GM21447 (cell line): Measurements from ENCODE around the gene CHD5.

Experiments used
- ATAC-seq: cut with Tn5 transposase; IDR thresholded peaks from one replicate; pipeline ENCODE4 v1.9.1; 2021; ENCODE audit not compliant: unreplicated experiment

The CHD5 gene

DNA sequence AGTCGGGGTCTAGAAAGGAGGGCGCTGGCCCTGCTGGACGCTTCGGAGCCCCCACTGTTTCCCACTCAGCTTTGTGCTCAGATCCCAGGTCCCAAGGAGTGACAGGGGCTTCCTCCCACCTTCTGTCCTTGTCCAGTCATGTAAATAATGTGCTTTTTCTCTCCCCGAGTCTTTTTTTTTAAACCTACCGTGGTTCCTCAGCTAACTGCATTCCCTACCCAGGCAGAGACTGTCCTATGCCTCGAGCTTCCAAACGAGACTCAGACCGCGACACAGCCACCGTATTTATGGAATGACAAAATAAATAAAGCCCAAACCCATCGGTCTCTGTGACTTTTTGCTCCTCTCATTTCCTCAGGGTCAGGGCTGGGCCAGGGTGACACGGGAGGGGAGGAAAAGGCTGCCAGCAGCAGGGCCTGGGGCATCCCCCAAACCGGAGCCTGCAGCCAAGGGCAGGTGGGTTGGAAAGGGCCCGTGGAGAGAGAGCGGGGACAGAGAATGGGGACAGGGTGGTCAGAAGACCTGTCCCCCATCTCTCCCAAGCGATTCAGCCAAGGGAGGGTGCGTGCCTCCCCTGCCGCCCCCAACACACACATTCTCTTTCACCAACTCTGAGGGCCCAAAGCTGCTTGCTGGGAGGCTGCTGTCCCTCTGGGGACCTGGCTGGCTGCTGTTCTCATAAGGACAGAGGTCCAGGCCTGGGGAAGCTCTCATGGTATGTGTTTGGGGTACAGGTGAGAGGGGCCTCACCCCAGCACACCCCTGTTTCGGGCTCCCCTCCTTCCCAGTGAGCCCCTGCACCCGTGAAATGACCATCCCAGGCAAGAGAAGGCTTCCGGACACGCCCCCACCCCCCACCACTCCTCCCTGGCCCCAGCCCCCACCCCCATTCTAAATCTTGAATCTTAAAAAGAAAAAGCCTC lies 79.0 kb downstream of the CHD5 start:
- no peak for ATAC-seq

DNA sequence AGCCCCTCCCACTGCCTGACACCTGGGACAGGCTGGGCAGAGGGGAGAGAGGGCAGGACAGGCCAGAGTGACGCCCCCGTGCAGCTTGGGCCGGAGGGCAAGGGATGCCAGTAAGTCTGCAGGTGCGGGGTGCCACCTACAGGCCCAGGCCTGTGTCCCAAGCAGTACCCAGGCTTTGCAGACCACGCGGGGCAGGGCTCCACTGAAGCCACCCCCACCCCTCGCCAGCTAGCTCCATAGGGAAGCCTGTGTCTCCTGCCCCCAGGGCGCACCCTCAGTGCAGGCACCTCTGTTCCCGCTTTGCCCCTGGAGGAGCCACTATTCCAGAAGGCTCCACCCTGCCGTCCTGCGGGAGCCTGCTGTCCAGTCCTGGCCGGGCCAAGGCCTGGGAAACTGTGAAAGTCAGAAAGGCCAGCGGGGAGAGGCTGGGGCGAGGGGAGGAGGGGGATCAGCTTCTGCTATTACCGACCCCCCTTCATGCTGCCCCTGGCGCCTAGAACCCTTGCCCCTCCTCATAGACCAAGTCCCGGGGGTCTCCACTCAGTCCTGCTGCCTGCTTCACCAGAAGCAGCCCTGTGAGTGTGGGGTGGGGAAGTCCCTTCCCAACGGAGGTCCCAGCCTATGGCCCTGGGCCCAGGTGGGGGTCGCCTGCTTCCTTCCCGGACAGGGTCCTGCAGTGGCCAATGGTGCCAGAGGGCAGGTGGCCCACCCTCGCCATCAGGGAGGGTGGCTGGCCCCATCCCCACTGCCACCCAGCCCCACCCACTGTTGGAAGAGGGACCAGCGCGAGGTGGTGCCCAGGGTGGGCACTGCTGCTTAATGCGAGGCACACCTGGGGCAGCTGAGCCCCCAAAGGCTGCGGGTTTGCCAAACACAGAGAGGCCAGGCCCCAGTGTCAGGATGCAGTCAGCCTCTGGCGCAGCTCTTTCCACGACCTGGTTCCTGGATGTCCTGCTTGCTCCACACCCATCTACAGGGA lies 80.0 kb downstream of the CHD5 start:
- ATAC-seq: no peak

DNA sequence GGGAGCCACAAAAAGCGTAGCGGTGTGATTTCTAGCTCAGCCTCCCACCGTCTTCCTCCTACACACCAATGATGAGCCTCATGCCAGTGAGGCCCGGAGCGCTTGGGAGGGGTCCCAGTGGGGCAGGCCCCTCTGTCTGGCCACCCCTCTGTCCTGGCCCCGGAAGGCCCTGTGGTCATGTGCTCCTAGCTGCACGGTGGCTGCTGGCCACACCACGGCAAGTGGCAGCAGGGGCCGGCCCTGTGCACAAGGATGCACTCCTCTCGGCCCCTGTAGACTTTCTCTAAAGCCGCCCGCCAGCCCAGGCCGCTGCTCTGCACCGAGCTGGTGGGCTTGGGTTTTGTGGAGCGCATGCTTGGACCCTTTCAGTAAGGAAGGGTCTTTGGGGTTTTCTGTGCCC lies 80.8 kb downstream of the CHD5 start:
- no peak for ATAC-seq

DNA sequence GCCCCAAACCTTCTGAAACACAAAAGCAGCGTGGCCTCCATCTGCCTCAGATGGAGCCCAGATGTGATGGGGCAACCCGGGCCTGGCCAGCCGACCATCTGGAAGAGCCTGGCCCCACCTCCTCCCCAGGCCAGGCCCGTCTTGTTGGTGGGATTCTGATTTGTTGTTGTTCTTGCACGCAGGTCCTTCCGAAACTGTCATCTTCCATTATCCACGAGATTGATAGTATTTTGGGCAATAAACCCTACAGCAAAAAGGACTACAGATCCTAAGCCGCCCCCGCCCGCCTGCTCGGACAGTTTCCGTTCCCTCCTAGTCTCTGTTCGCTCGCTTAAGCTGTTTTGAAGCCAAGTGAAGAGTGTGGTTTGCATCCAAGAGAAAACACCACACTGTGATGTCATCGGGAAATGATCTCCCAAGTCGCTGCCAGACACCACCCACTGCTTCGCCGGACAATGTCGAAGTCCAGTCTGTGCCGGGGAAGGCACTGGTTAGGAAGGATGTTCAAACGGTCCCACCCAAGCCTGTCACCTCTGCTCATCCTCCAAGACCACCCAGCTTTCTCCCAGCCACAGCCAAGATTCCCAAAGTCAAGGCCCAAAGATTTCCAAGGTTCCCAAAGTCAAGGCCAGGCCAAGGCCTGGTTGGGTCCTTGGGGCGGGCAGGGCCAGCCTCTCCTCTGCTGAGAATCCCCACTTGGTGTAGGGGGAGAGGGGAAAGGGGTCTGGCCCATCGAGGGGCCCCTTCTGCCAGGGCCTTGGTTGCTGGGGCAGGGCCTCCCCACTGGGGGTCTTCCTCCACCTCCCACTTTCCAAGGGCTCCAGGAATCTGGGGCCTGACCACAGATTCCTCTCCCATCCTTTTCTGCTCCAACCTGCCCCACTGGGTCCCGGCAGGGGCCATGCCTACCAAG lies 81.6 kb downstream of the CHD5 start:
- ATAC-seq: no peak

DNA sequence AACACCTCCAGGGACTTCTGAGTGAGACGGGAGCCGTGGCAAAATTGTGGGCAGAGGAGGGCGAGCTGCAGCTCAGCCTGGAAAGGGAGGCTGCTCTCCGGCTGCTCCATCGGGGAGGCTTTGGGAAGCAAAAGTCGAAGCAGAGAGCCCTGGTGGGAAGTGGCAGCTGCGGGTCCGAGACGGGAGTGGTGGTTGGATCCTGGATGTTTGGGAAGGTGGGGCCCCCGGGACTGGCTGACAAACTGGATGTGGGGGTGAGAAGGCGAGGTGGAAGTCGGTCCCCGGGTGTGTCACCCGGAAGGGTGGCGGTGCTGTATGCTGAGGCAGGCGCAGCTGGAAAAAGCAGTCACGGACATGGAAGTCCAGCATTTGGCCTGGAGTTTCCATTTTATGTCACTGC lies 82.3 kb downstream of the CHD5 start:
- ATAC-seq: no peak

DNA sequence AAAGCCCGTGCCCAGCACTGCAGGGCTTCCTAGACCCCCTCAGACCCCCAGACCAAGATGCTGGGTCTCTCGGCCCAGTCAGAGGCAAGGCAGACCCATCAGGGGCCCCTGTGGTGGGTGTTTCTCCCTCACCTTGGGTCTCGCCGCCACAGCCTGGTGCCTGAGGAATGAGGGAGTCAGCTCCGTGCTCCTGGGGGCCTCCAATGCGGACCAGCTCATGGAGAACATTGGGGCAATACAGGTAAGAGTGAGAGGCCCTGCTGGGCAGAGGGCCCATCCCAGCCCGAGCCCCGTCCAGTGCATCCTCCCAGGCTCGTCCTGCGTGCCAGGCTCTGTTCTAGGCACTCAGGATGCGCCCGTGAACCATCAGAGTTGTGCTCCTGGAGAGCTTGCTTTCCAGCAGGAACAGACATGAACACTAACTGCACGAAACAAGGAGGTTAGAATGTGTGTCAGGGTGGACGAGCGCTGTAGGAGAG lies 83.0 kb downstream of the CHD5 start:
- no peak for ATAC-seq

DNA sequence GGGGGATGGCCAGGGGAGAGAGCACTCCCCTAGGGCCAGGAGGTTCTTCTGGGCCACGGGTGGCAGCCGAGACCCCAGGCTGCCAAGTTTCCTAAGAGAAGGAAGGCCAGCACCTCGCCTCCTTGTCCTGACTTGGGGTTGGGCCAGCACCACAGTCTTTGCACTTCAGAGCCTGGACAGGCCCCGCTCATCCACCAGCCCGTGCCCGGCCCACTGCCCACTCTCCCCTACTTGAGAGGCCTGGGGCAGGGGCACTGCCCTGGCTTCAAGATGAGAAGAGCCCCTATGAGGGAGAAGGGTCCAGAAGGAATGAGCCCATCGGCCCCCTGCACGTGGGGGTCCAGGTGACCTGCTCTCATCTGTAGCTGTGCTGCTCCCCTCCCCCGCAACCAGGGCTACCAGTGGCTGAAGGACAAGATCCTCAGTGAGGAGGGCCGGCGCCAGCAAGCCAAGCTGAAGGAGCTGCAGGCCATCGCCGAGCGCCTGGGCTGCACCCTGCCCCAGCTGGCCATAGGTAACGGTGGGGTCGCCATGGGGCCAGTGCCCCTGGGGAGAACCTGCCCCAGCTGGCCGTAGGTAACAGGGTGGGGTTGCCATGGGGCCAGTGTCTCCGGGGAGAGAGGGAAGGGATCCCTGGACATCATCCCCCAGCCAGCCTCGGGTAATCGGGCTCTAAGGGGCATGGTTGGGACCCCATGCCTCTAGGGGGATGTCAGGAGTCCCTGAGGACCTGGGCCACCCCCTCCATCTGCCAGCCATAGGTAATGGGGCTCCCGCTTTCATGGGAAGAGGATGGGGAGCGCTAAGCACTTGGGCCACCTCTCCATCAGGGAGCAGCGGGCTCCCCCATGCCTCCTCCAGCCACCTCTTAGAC lies 83.6 kb downstream of the CHD5 start:
- no peak for ATAC-seq

DNA sequence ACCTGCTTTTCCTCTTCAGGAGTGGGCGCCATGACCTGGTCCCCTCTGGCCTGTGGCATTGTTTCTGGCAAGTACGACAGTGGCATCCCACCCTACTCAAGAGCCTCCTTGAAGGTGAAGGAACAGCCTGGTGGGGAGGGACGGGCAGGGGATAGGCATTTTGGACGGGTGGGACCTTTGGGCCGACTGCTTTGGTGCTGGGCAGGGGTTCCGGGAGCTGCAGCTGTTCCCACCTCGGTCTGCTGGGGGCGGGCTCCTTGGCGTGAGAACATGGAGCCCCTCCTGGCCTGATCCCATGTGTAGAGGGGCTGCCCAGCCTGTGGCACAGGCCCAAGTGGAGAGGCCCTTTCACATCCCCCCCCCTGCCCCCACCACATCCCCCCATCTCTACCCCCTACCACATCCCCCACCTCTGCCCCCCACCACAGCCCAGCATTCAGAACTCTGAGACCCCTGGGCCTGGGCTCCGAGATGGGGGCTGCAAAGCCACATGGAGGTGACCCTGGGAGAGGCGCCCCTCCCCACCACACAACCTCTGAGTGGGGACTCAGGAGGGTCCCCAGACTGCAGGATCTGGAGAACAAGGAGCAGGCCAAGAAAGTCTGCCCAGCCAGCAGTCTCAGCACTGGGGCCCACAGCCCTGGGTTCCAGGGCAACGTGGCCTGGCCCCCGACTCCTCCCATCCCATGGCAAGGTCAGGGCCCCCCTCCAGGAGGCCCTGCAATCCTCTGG lies 84.4 kb downstream of the CHD5 start:
- no peak for ATAC-seq

DNA sequence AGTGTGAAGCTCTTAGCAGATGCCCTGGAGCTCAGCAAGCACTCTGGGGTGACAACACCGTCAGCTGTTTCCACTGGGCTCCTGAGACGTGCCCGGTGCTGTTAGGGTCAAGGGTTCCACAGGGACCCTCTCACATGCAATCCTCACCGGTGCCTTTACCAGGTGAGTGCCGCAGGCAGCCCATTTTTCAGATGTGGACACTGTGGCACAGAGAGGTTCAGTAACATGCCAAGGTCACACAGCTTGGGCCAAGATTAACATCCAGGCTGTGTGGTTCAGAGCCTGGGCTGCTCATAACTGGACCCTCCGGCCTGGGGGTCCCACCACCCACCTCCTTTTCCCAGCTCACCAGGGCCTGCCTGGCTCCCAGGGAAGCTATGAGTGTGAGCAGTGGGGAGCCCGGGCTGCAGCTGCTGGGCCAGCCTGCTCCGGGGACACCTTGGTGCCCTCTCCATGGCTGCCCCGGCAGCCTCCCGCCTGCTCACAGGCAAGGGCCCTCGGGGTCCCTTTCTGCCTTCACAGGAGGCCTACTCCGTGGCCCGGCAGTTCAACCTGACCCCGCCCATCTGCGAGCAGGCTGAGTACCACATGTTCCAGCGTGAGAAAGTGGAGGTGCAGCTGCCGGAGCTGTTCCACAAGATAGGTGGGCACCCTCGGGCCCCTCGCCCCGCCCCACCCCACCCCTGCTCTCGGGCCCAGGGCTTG lies 85.2 kb downstream of the CHD5 start:
- ATAC-seq: no peak

DNA sequence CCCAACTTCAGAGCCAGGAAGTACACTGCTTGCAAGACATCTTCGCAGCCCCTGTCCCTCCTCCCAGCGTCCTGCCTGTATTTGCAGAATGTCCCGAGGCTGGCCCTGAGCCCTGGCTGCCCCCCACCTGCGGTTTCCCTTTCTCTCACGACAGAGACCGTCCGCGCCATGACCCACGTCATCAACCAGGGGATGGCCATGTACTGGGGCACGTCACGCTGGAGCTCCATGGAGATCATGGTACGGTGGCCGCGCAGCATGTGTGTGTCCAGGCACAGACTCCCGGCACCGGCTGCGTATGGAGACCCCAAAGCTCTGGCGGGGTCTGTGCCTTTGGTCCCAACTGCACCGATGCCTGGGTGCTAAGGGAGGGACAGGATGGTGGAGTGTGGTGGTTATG lies 85.9 kb downstream of the CHD5 start:
- no peak for ATAC-seq

DNA sequence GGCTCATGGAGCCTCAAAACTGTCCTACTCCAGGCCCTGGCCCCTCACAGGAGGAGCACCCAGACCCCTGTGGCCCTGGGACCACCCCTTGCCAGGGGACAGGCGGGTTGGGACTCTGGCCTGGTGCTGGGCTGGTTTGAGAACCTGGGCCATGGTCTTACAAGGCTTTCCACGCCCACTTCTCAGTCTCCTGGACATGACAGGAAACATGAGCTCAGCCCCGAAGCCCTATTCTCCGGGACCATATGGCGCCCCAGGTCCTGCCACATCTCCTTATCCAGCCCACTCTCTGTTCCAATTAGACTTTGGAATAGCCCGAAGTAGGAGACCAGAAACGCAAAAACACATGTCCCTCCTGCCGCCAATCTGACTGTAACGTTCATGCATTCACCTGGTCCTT lies 86.5 kb downstream of the CHD5 start:
- ATAC-seq: no peak

DNA sequence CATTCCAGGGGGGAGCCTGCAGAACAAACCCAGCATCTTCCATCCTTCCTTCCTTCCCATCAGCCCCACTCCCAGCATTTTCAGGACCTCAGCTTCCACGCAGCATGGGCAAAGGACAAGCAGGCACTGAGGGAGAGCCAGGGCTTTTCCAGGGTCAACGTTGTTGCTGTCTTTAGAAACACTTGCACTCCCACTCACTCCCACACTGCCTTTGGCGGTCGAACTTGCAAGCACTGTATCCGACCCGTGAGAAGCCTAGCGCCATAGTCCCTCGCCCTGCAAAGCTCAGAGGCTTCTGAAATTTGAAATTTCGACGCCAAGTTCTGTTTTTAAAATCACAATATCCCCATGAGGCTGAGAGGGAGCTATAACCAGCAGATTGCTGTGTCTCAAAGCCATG lies 87.0 kb downstream of the CHD5 start:
- no peak for ATAC-seq

DNA sequence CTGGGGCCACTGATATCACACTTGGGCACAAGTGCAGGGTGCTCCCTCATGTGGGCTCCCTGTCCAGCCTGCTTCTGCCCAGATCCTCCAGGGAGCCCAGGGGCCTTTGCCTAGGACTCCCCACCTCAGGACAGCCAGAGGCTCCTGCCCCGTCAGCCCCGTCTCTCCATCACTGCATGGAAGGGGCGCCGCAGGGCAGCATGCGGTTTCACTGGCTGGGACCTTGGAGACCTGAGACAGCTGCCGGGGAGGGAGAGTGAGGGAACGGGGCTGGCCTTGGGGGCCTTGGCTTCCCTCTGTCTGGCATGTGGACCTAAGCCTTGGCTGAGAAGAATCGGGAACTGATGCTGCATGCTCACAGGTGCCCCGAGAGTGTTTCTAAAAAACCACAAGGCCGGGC lies 87.9 kb downstream of the CHD5 start:
- no peak for ATAC-seq

DNA sequence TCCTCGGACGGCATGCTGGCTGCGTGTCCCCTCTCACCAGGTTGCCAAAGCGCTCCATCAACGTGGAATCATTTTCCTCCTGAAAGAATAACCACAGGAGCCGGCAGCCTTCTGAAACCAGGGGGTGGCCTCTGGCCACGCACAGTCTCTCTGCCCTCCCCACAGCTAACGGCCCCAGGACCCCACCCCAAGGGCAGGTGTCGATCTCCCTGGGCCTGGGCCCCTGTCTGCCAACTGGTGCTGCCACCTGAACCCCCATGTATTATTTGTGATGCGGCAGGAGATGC lies 88.4 kb downstream of the CHD5 start:
- no peak for ATAC-seq

DNA sequence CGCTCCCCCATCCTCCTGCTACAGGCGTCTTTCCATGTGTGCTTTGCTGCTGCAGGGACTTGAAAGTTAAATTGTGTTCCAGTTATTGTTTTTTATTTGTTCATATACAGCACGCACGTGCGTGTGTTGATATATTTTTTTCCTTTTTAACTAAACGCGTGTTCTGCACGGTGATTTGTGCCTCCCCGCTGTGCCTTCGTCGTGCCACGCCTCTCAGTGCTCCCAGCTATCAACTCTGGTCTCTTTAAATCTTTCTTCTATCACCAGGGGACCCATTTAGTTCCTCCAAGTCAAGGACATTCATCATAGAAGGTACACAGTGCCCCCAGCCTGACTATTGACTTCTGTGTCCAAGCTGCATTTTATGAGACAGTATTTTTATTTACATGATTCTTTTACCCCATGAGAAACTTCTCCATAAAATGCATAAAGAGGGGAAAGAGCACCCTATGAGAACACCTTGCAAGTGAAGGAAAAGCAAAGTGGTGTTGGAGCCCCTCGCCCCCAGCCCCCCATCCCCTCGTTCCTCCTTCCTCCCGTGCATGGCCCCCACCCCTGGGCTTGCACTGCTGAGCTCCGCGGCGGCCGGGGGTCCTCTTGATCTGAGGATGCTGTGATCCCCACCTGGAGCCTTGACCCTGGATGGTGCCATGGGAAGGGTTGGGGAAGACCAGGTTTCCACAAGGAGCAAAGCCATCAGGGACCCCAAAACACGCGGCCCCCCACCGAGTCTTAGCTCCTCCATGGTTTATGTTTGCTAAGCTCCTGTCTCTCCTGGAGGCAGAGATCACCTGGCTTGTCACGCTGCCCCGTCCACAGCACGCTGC lies 88.9 kb downstream of the CHD5 start:
- ATAC-seq: no peak

DNA sequence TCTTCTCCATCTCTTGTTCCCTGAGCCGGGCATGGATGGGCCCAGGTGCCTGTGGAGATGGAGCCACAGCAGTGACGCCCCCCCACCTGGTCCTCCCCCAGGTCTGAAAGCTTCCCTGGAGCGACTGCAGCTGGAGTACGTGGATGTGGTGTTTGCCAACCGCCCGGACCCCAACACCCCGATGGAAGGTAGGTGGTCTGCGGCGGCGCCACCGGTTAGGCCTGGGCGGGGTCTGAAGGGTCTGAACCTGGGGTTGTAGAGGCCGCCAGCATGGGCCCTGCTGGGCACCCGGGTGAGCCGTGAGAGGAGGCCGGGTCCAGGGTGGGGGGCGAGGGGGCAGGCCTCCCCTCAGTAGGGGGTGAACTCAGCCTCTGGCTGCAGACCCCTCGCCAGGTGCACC lies 89.8 kb downstream of the CHD5 start:
- no peak for ATAC-seq

DNA sequence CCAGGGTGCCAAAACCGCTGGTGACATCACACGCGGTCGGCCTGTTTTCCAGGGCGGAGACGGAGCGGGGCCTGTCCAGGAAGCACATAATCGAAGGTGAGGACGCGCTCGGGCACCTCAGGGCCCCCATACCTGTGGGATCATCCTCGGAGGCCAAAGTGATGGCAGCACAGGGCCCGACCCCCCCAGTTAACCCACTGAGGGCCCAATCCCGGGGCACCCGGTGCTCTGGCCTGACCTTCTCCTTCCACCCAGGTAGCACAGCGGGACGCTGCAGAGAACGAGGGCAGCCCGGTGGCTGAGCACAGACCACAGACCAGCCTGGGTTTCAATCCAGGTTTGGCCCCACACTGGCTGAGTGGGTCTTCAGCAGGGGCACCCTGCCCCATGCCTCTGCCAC lies 91.2 kb downstream of the CHD5 start:
- no peak for ATAC-seq

DNA sequence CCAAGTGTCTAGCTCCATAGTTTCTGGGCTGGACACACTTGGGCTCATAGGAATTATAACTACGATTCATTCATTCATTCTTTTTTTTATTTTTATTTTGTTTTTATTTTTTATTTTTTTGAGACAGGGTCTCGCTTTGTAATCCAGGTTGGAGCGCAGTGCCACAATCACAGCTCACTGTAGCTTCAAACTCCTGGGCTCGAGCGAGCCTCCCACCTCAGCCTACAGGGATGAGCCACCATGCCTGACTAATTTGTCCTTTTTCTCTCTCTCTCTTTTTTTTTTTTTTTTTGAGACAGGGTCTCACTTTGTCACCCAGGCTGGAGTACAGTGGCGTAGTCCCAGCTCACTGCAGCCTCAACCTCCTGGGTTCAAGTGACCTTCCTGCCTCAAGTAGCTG lies 92.2 kb downstream of the CHD5 start:
- no peak for ATAC-seq
